HG03575 (cell line): Measurements from ENCODE around the gene NMNAT2.

Source experiments
- ATAC-seq: cut with Tn5 transposase; IDR thresholded peaks from one replicate; pipeline ENCODE4 v1.9.1; 2021; ENCODE audit not compliant: unreplicated experiment, insufficient number of reproducible peaks, low FRiP score; ENCODE audit errors: extremely low read depth

The NMNAT2 gene

DNA sequence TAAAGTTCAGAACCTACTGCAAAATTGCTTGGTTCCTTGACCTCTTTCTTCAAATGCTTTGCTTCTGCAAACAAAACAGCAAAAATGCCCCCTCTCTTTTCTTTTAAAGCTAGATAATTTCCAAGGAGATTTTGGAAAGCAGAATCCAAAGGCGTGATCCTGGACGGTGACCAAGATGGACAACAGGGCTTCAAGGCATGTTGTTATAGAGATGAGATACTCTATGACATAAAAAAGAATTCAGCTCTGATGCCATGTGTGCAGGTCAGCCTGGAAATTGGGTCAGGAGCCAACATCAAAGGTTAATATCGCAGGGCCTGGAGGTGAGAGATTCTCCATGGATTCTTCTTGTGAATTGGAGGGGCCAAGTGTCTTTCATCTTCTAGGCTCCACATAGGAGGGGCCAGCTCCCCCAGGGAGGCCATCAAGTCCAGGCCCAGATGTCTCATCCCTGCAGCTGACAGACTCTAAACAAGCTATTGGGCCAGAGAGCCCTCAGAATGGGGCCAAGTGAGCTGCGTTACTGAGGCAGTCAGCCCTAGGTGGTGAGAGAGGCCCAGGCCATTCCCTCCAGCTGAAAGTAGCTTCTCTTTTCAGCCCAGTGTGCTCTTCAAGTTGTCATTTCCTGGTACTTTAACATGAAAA is 45.5 kb downstream of the NMNAT2 start:
- ATAC-seq = no peak

DNA sequence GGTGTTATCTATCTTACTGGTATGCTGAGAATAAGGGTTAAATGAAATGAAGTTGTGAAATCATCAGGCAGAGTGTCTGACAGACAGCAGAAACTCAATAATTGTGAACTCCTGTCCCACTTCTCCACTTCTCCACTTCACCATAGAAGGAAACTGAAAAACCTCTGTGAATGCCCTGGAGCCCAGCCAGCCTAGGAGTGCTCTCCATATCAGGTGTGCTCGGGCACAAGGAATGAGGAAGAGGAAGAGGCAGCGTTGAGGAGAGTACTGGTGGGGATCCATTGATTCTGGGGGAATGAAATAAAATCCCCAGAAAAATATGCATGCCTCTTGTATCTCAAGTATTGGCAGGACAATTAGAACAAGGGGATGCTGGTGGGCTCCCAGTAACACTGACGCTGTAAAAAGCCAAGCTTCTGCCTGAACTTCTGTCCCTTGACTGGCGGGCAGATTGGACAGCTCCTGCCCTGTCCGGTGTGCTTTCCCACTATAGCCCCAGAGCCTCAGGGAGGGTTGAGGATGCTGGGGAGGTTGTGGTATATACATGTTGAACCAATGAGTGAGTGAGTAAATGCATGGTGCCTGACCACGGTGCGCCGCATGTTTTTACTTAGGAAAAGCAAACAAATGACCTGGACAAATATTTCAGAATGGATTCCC is 47.7 kb downstream of the NMNAT2 start:
- ATAC-seq = no peak

DNA sequence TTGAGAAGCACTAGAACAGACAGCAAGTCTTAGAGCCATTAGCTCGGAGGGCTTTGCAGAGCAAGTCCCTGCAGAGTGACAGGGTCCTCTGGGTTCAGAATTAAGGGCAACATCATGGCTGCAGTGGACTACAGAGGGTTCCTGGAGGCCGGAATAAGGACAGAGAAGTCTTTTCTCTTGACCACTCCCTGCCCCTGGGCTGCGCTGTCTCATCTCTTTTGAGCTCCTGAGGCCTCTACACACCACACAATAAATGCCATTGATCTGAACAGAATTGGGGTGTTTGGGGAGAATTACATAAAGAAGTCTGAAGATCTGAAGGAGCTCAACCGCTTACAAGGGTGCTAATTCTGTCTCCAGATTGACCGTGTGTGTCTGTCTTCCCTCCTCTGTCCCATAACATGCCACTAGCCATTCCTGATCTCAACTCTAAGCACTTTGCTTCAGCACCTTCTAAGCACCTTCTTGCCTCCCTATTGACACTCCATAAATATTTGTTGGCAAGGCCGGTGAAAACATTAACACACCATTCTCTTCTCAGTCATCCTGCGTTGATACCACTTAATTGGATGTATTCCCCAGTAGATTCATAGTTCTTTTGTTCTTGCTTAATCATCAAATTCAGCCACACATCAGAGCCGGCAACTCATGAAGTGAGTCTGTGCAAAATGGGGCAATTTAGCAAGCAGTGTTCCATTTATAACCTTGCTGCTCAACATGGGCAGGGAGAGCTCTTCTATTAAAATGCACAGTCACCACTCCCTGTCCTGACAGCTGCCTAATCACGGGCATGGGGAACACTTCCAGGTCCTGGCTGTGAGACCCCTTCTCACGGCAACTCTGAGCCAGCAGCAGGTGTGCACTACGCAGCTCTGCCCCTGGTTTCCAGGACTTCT is 49.7 kb downstream of the NMNAT2 start:
- ATAC-seq = no peak

DNA sequence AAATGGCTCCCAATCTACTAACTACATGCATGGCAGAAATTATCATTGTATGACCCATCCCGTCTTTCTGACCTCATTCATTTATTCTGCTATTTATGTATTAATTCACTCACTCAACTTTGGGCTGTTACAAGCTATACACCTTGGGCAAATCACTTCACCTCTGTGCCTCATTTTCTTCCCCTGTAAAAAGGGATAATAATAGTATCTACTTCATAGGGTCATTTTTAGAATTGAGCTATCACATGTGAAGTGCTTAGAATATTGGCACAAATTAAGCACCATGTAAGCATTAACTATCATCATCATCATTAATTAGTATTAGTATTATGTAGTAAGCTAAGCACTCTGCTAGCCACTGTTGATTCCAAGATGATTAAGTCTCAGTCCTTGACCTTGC is 52.1 kb downstream of the NMNAT2 start:
- ATAC-seq = no peak

- ATAC-seq = no peak
Measured at GRCh38 chr1:183365676-183366075, 52.5 kb downstream of the NMNAT2 start.

DNA sequence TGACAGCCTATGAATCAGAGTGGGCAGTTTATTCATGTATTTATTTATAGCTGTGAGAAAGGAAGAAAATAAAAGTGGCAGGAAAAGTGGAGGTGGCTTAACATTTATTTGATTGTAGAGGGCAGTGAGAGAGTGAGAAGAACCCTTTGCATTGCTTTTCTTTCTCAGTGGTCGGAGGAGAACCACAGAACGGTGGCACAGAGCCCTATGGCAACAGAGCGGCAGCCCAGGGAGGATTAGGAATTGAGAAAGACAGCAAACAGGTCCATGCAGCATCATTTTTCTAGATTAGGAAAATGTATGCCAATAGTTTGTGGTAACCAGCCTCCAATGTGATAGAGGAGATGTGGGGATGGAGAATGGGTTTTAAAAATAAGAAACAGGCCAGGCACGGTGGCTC is 53.1 kb downstream of the NMNAT2 start:
- ATAC-seq = no peak

- ATAC-seq = no peak
Measured at GRCh38 chr1:183363972-183364371, 54.2 kb downstream of the NMNAT2 start.

- no peak for ATAC-seq
Measured at GRCh38 chr1:183361081-183361480, 57.1 kb downstream of the NMNAT2 start.

DNA sequence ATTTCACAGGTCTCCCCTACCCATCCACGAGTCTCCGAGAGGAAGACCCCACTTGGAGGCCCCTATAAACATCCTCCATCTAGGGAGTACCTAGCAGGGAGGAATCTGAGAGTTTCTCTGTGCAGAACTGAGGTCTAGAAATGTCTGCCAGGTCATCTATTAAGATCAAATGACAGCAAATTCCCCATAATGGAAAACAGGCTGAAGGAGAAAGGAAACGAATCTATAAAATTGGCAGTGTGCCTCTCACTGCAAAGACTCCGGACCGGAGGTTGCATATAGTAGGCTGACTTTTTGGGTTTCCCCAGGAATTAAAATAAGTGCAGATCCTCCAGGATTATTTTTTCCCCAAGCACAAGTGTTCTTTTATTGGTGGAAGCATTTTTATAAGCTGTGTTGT is 57.7 kb downstream of the NMNAT2 start:
- no peak for ATAC-seq

DNA sequence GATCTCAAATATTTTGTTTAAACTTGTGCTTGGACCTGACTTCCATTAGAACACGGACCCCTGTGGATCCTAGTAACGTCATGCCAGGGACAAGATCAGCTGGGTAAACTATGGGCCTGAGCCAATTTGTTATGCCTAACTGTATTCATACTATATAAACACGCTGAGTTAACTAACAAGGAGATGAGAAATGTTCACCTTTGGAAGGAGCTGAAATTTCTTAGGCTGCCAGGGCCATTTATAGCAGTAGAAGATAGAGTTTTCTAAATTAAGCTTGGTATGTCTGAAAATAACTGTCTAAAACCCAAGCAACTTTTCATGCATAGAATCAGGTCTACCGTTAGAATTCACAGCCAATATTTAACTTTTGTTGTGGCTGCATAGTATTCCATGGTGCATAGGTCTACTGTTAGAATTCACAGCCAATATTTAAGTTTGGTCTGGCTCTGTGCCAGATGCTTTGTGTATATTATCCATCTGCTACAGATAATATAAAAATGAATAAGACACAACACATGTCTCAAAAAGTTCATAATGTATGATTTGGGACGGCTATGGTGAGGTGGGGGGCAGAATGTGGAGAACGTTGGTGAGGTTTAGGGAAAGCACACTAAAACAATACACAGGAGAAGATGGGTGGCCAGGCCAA is 61.5 kb downstream of the NMNAT2 start:
- no peak for ATAC-seq

GRCh38 chr1:183355797-183356196 is 62.4 kb downstream of the NMNAT2 start:
- ATAC-seq = no peak

DNA sequence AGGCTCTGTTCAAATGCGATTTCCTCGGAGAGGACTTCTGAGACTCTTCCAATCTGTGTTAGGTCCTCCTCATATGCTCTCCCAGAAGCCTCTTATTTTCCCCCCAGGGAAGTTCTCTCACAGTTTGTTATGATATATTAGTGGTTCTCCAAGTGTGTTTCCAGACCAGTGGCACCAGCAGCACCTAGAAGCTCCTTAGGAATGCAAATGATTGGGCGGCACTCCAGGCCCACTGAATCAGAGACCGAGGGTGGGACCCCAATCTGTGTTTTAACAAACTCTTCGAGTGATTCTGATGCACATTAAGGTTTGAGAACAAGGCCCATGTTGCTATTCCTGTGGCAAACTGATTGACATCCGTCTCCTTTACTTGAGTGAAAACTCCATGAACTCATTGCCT is 63.0 kb downstream of the NMNAT2 start:
- ATAC-seq = no peak

DNA sequence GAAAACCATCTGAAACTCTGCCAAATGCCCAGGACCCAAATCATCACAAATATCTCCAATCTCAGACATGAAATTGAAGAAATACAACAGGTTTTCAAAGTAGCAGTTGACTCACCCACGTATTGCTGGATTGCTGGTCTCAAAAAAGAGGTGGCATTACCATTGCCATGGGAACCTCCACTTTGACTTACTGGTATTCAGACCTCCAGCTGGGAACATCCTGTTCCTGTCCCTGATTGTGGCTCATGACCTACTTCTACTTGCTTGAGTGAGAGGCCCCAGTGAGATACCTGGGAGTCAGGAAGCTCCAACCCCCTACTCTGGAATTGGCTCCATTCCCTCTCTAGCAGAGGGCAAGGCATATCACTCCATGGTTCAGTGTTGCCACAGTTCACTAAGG is 64.6 kb downstream of the NMNAT2 start:
- no peak for ATAC-seq

GRCh38 chr1:183349201-183349711 is 68.9 kb downstream of the NMNAT2 start:
- ATAC-seq = no peak

GRCh38 chr1:183346276-183346732 is 71.9 kb downstream of the NMNAT2 start:
- ATAC-seq = no peak

- ATAC-seq = no peak
Measured at GRCh38 chr1:183339556-183340167, 78.5 kb downstream of the NMNAT2 start.

DNA sequence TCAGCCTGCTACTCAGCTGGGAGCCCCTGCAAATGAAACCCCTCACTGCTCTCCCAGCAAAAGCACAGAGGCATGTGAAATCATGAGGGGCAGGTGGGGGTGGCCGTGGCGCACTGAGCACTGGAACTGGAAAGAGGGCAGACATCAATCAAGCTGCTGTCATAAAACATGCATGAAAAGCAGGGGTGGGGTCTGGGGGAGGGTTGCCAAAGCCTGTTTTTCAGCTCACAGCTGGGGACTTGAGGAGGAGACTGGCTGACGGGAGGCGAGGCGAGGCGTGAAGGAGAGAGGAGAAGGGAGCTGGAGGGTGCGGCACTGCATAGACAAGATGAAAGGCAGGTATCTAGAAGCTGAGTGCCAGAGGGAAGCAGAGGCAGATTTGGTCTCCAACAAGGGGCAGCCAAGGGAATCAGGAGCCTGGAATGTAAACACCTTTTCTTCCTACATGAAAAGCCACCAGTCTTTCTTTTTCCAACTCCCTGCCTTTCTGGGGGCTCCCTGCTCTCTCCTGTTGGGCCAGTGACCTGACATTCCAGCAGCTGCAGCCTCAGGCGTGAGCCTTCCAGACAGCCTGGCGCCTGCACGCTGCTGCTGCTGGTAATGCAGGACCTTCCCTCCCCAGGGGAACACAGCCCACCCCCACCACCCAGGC is 87.0 kb downstream of the NMNAT2 start:
- ATAC-seq = no peak

DNA sequence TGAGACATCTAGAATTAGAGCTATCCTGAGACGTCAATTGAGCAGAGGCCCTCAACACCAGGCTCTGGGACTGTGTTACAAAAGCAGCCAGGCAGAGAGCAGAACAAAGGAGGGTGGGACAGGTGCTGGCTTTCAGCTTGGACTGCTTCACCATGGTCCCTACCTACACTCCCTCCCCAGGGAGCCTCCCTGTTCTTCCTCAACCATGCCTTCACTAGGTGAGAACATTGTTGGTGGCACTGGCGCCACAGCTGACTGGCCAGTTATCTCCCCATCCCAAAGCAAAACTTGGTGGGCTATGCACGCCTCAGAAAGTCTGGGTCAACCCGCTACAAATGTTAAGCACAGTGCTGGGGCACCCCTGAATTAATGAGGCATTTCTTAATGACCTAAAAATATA is 87.8 kb downstream of the NMNAT2 start:
- no peak for ATAC-seq
